Effector memory CD4-positive, alpha-beta T cell (primary cell): ENCODE data around the gene NEUROG3.

Source experiments
- DNase-seq, 3 donors: peaks; one replicate each; pipeline ENCODE4 v3.0.0-alpha.2; 2020
- H3K27ac ChIP-seq: 2 replicates; pipeline ENCODE4 v1.7.0; 2013; ENCODE audit warnings: mild to moderate bottlenecking, low read length, moderate library complexity; ENCODE audit not compliant: insufficient read depth, poor library complexity, severe bottlenecking
- H3K27me3 ChIP-seq: replicated peaks from 2 replicates; pipeline ENCODE4 v1.7.0; 2013; ENCODE audit warnings: mild to moderate bottlenecking, low read length; ENCODE audit not compliant: insufficient read depth, control insufficient read depth, poor library complexity, severe bottlenecking
- H3K36me3 ChIP-seq: 2 replicates; pipeline ENCODE4 v1.7.0; 2013; ENCODE audit warnings: mild to moderate bottlenecking, low read length, moderate library complexity; ENCODE audit not compliant: control insufficient read depth, insufficient read depth
- H3K4me1 ChIP-seq: 2 replicates; pipeline ENCODE4 v1.7.0; 2013; ENCODE audit warnings: low read length, mild to moderate bottlenecking; ENCODE audit not compliant: control insufficient read depth, insufficient read depth, poor library complexity, severe bottlenecking
- H3K4me3 ChIP-seq: 2 replicates; pipeline ENCODE4 v1.7.0; 2013; ENCODE audit warnings: low read length, low read depth, mild to moderate bottlenecking; ENCODE audit not compliant: insufficient read depth, poor library complexity, severe bottlenecking
- H3K9me3 ChIP-seq: 2 replicates; pipeline ENCODE4 v1.7.0; 2013; ENCODE audit warnings: mild to moderate bottlenecking, low read length, moderate library complexity; ENCODE audit not compliant: control insufficient read depth

NEUROG3 gene

DNA sequence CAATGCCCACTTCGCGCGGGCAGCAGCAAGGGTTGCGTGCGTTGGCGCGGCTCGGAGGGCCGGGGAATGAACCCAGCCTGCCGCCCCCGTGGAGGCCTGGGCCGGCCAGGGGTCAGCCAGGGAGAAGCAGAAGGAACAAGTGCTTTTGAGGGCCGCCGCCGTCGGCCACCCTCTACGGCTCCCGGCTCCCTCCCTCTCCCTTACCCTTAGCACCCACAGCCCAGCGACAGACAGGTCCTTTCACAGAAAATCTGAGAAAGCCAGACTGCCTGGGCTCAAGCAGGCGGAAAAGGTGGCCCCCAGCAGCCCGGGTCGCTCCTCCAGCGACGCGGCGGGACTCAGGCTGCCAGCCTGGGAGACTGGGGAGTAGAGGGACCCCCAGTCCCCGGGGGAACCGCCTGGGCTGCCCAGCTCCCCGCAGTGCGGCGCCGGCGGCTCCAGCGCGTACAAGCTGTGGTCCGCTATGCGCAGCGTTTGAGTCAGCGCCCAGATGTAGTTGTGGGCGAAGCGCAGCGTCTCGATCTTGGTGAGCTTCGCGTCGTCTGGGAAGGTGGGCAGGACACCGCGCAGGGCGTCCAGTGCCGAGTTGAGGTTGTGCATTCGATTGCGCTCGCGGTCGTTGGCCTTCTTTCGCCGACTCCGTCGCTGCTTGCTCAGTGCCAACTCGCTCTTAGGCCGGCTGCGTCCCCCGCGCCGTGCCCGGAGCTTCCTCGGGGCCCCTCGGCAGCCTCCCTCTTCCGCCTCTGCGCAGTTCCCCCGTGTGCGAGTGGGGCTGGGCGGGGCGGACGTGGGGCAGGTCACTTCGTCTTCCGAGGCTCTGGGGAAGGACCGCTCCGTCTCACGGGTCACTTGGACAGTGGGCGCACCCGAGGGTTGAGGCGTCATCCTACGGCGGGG is 815 bp downstream of the NEUROG3 start:
- H3K9me3 ChIP-seq = no peaks in the 10 kb centered on the region
- peaks cover 69% of the 10 kb centered on the region for H3K27me3 ChIP-seq
- peak overlapping the region; percentile 62 for H3K4me3 ChIP-seq
- no peaks in the 10 kb centered on the region for H3K36me3 ChIP-seq
- no peak overlapping the region for H3K27ac ChIP-seq
- no peak for DNase-seq
- peaks cover 32% of the 10 kb centered on the region for H3K4me1 ChIP-seq

DNA sequence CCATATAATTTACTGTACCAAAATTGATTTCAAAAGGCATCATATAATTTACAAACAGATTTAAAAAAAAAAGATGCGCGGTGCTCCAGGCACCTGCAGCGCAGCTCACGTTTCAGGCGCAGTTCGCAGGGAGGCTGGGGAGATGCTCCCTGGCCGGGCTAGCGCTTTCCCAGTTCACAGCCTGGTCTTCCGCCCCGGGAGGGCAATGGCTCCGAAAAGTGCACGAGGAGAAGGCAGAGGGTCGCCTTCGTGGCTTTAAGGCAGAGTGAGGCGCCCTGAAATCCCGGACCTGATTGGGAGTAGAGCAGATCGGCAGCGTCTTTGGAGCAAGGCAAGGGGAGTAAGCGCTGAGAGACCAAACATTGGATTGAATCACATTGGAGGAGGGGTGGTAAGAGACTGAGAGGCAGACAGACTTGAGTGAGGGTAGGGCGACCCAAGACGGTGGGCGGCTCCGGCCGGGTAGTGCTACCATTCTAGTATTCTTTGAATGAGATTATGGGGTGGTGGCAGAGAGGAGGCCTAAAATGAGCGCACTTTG is 1.5 kb downstream of the NEUROG3 start:
- H3K4me3 ChIP-seq = peak overlapping the region; percentile 62
- H3K9me3 ChIP-seq = no peaks in the 10 kb centered on the region
- H3K36me3 ChIP-seq = no peaks in the 10 kb centered on the region
- DNase-seq = no peak
- H3K27ac ChIP-seq = no peak overlapping the region
- peaks cover 73% of the 10 kb centered on the region for H3K27me3 ChIP-seq
- H3K4me1 ChIP-seq = peaks cover 32% of the 10 kb centered on the region

DNA sequence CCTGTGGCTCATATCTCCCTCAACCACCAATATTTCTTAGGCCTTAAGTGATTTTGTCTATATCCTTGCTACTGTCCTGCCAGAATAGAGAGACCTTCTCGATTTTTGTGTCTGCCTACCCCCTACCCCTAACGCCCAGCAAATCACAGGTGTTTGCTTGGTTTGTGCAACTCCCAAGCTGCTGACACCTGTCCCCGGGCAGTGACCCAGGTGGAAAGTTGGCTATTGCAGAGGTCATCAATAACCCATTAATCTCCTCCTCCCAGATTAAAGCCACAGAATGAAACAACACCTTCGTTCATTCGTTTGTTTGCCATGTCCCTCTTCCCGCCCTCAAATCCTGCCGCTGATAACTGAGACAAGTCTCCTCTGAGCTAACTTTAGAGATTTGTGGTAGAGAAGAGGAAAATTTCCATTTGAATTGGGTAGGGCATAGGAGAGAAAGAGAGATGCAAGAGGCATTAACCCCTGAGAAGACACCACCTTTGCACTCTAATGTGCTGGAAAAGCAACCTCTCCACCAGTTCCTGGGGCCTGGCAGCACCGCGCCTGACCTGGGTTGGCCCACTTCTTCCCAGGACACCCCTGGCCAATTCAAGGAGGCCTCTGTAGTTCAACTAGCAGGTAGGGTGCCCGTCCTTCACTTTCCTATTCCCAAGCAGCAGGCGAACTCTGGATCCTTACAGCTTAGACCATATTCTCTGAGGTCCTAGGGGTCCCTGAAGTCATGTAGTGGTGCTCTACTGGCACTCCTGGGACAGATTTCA is 3.0 kb downstream of the NEUROG3 start:
- no peaks in the 10 kb centered on the region for H3K36me3 ChIP-seq
- H3K9me3 ChIP-seq = no peaks in the 10 kb centered on the region
- H3K4me3 ChIP-seq = no peak overlapping the region
- H3K27me3 ChIP-seq = peaks cover 61% of the 10 kb centered on the region
- DNase-seq = no peak
- H3K4me1 ChIP-seq = peaks cover 32% of the 10 kb centered on the region
- no peak overlapping the region for H3K27ac ChIP-seq

DNA sequence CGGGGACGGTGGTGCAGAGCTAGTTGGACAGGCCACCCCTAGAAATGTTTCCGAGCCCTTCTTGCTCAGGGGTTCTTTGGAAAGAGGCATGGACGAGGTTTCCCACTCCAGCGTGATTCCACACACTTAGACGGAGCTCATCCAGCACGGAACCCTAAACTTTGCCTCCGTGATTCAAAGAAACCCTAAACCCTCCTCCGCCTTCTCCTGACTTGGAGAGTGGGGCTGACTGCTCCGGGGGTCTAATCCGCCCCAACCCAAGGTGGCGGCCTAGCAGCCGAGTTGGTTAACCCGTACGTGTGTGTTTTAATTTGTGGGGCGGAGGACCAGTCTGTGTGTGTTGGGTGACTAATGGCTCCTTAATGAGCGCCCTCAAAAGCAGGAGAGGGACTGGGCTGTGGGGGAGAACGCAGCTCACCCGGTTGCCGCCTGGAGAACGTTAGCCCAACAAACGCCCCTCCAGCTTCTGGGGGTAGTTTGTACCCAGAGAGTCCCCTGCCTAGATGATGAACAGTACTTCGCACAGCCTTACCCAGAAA is 3.8 kb downstream of the NEUROG3 start:
- DNase-seq = no peak
- no peak overlapping the region for H3K4me3 ChIP-seq
- no peaks in the 10 kb centered on the region for H3K36me3 ChIP-seq
- H3K27me3 ChIP-seq = peaks cover 61% of the 10 kb centered on the region
- no peak overlapping the region for H3K27ac ChIP-seq
- no peaks in the 10 kb centered on the region for H3K9me3 ChIP-seq
- peaks cover 28% of the 10 kb centered on the region for H3K4me1 ChIP-seq

DNA sequence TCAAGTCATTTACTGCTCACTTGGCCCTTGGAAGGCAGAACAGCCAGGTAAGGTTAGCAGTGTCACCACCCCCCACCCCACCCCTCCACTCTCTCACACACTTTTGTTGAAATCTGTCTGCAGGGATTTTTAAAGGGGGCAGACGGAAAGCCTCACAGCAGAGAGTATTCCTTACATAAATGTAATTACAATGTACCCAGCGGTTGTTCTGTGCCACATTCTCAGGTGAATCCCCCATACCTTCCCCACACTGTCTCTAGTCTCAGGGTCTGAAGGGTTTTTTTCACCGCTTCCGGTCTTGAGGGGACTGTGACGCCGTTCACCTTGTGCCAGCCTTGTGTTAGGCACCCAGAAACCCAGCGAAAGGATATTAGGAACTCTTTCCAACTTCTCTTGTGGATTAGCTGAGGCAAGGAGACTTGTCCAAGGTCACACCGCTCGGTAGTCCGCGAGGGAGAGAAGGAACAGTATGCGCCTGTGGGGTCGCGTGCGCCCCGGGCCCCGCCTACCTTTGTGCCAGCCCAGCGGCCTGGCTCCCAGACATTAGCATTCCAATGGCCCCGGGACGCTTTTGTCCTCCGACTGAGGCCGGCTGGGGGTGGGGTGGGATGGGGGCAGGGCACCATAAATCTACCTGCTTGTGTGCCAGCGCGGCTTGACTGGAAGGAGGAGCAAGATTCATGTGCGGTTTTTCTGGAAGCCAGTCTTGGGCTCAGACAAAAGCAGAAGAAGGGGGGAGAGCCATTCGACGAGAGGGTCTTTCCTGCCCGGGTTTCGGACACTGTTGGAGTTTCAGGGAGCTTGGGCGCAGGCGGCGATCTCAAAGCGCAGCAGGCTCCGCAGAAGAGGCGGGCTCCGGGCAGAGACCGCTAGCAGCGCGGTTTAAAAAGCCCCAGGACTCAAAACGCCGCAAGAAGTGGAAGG is 4.5 kb downstream of the NEUROG3 start:
- no peaks in the 10 kb centered on the region for H3K9me3 ChIP-seq
- no peak overlapping the region for H3K4me3 ChIP-seq
- peaks cover 21% of the 10 kb centered on the region for H3K4me1 ChIP-seq
- H3K27me3 ChIP-seq = peaks cover 58% of the 10 kb centered on the region
- no peak overlapping the region for H3K27ac ChIP-seq
- no peak for DNase-seq
- H3K36me3 ChIP-seq = no peaks in the 10 kb centered on the region

DNA sequence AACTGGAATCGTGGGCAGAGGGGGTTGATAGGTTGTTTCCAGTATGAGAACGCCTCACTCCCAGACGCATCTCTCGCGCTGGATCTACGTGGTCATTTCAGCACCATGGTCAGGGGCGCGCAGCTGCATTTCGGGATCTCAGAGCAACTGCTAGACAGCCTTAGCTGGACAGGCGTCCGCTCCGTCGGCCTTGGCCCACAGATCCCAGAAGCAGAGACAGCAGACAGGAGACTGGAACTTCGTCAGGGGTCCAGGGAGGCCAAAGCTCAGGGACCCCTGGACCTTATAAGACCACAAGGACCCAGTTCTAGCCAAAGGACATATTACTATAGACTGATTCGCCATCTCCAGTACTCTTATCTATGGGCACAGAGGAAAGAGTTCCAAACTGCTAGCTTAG is 5.3 kb downstream of the NEUROG3 start:
- no peak for DNase-seq
- peaks cover 50% of the 10 kb centered on the region for H3K27me3 ChIP-seq

DNA sequence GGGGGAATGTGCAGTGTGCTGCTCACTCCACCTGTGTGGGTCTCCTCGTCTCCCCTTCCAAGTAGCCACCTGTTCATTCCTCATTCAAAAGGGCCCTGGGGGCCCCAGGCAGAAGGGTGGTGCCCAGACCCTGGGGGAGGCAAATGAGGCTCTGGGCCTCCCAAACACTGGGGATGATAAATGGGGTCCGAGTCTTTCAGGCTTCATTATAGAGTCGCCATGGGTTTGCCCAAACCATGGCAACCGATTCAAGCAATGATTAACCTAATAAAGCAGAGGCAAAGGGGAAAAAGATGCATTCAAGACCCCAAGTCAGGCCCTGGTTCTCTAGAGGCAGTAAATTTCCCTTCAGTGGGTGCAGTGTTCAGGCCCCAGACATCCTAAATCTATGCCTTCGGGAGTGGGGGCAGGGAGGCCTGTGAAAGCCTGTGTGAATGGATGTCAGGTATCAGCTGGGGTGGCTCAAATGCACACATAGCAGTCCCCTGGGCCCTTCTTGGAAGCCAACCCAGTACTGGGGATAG is 10.4 kb downstream of the NEUROG3 start:
- Histone ChIP-seq H3K27me3 (peaks cover 8% of the 10 kb centered on the region), H3K27ac (no peak overlapping the region), H3K4me3 (no peak overlapping the region), H3K4me1 (peaks cover 8% of the 10 kb centered on the region), H3K9me3 (no peaks in the 10 kb centered on the region), H3K36me3 (no peaks in the 10 kb centered on the region)
- no peak for DNase-seq

More for the DNA sequence above, 5.3 kb downstream of the NEUROG3 start:
- Histone ChIP-seq H3K4me1 (peaks cover 12% of the 10 kb centered on the region), H3K36me3 (no peaks in the 10 kb centered on the region), H3K9me3 (no peaks in the 10 kb centered on the region), H3K27ac (no peak overlapping the region), H3K4me3 (no peak overlapping the region)

DNA sequence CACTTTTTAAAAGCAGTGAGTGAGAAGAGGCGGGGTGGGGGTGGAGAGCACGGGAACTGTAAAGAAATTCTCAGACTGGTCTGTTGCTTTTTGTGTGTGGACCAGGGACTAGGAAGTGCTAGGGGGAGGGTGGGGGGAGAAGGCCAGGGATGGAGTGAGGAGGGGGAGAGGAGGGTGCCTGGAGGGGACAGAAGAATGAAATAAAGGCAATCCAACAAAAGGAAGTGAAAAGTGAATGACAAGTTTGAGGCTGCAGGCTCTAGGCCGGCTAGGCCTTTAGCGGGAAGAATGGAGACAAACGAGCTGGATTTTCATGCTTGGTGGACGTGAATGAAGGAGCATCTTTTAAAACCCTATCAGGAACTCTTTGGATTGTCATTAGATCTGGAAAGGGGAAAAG is 13.7 kb downstream of the NEUROG3 start:
- Histone ChIP-seq H3K4me3 (no peak overlapping the region), H3K36me3 (no peaks in the 10 kb centered on the region), H3K9me3 (no peaks in the 10 kb centered on the region), H3K4me1 (peaks cover 8% of the 10 kb centered on the region), H3K27ac (no peak overlapping the region), H3K27me3 (no peaks in the 10 kb centered on the region)
- no peak for DNase-seq

DNA sequence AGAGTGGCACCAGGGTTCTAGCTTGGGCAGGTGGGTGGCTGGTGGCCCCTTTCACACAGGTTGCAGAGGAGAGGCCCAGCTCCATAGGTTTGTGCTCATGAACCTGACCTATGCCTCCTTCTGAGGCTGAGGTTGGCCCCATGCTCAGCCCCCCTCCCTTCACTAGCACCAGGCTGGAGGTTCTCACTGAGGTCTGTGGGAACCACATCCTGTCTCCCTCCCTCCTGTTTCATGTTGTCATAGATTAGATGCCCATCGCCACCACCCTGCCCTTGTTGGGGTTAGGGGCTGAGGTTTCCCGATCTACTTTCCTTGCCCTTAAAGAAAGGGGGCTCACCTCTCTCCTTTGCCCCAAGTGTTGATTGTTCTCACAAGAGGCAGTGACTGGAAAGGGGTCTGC is 14.7 kb downstream of the NEUROG3 start:
- Histone ChIP-seq H3K4me1 (peaks cover 8% of the 10 kb centered on the region), H3K27me3 (no peaks in the 10 kb centered on the region), H3K9me3 (no peaks in the 10 kb centered on the region), H3K4me3 (no peak overlapping the region), H3K36me3 (no peaks in the 10 kb centered on the region), H3K27ac (no peak overlapping the region)
- DNase-seq = no peak
